ENCODE data around the gene PHACTR3. TPM values are rescaled to one million over a fixed set of nuclear protein-coding genes. Genes with fewer than 3 reads are reported as not detected.

Gene PHACTR3
- total RNA-seq, 1 donor: not detected

DNA sequence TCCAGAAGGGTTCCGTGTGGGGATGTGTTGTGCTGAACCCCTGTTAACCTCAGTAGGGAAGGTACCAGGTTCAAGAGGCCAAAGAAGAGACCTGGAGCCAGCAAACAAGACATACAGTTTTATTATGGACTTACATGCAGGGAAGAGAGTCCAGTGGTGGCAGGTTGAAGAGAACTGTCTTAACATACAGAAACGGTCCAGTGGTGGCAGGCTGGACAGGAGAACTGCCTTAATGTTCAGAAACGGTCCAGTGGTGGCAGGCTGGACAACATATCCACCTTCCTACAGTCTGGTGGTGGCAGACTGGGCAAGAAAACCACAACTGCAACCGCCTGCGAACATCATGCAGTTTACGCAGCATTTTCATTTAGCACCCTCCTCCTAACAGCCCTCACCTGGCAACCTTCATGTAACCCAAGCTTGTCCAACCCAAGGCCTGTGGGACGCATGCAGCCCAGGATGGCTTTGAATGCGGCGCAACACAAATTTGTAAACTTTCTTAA is 75.9 kb downstream of the PHACTR3 start:
- Histone ChIP-seq H3K79me2 (ENCODE audit: insufficient read depth, low read length) (no peaks in the 10 kb centered on the region), H3K36me3 (ENCODE audit: insufficient read depth, low read length) (no peaks in the 10 kb centered on the region), H4K20me1 (ENCODE audit: insufficient read depth, low read length) (no peaks in the 10 kb centered on the region), H3K4me1 (ENCODE audit: insufficient read depth, low read length) (no peaks in the 10 kb centered on the region), H3K9me3 (ENCODE audit: low read depth, low read length) (no peaks in the 10 kb centered on the region), H3K4me2 (ENCODE audit: insufficient read depth, low read length) (no peak overlapping the region), H3K27ac (ENCODE audit: low read depth, low read length) (no peak overlapping the region), H3K4me3 (ENCODE audit: insufficient read depth, low read length) (no peak overlapping the region), H2AFZ (ENCODE audit: low read length) (no peak overlapping the region), H3K27me3 (ENCODE audit: insufficient read depth, low read length) (no peaks in the 10 kb centered on the region)
- TF ChIP-seq, protein P1, sequence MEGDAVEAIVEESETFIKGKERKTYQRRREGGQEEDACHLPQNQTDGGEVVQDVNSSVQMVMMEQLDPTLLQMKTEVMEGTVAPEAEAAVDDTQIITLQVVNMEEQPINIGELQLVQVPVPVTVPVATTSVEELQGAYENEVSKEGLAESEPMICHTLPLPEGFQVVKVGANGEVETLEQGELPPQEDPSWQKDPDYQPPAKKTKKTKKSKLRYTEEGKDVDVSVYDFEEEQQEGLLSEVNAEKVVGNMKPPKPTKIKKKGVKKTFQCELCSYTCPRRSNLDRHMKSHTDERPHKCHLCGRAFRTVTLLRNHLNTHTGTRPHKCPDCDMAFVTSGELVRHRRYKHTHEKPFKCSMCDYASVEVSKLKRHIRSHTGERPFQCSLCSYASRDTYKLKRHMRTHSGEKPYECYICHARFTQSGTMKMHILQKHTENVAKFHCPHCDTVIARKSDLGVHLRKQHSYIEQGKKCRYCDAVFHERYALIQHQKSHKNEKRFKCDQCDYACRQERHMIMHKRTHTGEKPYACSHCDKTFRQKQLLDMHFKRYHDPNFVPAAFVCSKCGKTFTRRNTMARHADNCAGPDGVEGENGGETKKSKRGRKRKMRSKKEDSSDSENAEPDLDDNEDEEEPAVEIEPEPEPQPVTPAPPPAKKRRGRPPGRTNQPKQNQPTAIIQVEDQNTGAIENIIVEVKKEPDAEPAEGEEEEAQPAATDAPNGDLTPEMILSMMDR (IDR thresholded peaks at IDR 0.05; ENCODE audit: extremely low read depth, low read depth, low read length): no peak
- no peak for DNase-seq (ENCODE audit: insufficient read length, low spot score, missing footprints)

DNA sequence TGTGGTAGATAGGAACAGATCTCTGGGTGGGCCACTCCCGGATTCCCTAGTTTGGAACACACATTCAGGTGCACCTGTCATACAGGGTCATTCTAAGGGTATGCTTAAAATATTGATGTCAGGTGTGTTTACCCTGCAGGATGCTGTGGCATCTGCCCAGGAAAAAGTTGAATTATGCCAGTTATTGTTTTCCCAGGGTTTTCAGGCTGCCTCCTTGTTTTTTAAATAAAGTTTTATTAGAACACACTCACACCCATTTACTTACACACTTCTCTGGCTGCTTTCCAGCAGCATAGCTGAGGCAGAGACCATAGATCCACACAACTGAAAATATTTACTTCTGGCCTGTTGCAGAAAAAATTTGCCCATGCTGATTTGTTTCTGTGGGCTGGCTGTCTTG is 76.5 kb downstream of the PHACTR3 start:
- TF ChIP-seq, protein P1 (IDR thresholded peaks at IDR 0.05; ENCODE audit: extremely low read depth, low read depth, low read length): no peak
- Histone ChIP-seq H3K9me3 (ENCODE audit: low read depth, low read length) (no peaks in the 10 kb centered on the region), H3K79me2 (ENCODE audit: insufficient read depth, low read length) (no peaks in the 10 kb centered on the region), H2AFZ (ENCODE audit: low read length) (no peak overlapping the region), H3K27ac (ENCODE audit: low read depth, low read length) (no peak overlapping the region), H3K27me3 (ENCODE audit: insufficient read depth, low read length) (no peaks in the 10 kb centered on the region), H3K4me1 (ENCODE audit: insufficient read depth, low read length) (no peaks in the 10 kb centered on the region), H3K36me3 (ENCODE audit: insufficient read depth, low read length) (no peaks in the 10 kb centered on the region), H3K4me2 (ENCODE audit: insufficient read depth, low read length) (no peak overlapping the region), H4K20me1 (ENCODE audit: insufficient read depth, low read length) (no peaks in the 10 kb centered on the region), H3K4me3 (ENCODE audit: insufficient read depth, low read length) (no peak overlapping the region)
- no peak for DNase-seq (ENCODE audit: insufficient read length, low spot score, missing footprints)

DNA sequence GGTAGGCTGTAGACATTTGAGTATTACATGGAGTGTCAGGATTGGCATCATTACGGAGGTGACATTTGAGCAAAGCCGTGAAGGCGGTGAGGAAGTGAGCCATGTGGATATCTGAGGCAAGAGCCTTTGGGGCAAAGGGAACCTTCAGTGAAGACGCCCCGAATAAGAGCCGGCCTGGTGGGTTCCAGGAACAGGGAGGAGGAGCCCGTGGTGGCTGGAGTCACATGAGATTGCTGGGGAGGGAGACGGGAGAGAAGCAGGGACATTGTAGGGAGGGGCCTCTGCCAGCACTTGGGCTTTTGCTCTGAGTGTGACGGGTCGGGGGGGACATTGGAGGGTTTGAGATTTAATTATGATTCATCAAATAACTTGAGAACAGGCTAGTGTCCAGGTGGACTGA is 78.3 kb downstream of the PHACTR3 start:
- no peak overlapping the region for H3K4me3 ChIP-seq (ENCODE audit: insufficient read depth, low read length)
- H3K79me2 ChIP-seq (ENCODE audit: insufficient read depth, low read length): no peaks in the 10 kb centered on the region
- H3K36me3 ChIP-seq (ENCODE audit: insufficient read depth, low read length): no peaks in the 10 kb centered on the region
- H3K4me1 ChIP-seq (ENCODE audit: insufficient read depth, low read length): no peaks in the 10 kb centered on the region
- H4K20me1 ChIP-seq (ENCODE audit: insufficient read depth, low read length): no peaks in the 10 kb centered on the region
- no peak for DNase-seq (ENCODE audit: insufficient read length, low spot score, missing footprints)
- H3K9me3 ChIP-seq (ENCODE audit: low read depth, low read length): no peaks in the 10 kb centered on the region
- no peaks in the 10 kb centered on the region for H3K27me3 ChIP-seq (ENCODE audit: insufficient read depth, low read length)
- TF ChIP-seq, protein P1 (IDR thresholded peaks at IDR 0.05; ENCODE audit: extremely low read depth, low read depth, low read length): no peak
- no peak overlapping the region for H2AFZ ChIP-seq (ENCODE audit: low read length)
- no peak overlapping the region for H3K4me2 ChIP-seq (ENCODE audit: insufficient read depth, low read length)
- H3K27ac ChIP-seq (ENCODE audit: low read depth, low read length): no peak overlapping the region

DNA sequence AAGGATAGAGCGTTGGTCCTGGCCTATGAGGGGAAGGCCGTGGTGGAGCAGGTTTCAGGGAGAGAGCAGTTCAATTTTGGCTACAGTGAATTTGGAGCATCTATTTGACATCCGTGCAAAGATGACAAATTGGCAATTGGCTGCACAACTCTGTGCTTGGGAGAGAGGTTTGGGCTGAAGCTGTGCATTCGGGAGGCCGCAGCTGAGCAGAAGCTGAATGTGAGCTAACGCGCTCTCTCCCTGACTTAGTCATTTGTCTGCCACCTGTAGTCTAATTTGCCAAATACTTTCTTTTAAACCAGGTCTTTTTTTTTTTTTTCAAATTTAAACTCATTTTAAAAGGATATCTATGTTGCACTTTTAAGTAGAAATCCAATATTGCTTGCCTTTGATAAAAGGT is 78.8 kb downstream of the PHACTR3 start:
- no peaks in the 10 kb centered on the region for H3K9me3 ChIP-seq (ENCODE audit: low read depth, low read length)
- H3K27me3 ChIP-seq (ENCODE audit: insufficient read depth, low read length): no peaks in the 10 kb centered on the region
- H3K4me1 ChIP-seq (ENCODE audit: insufficient read depth, low read length): no peaks in the 10 kb centered on the region
- TF ChIP-seq, protein P1 (IDR thresholded peaks at IDR 0.05; ENCODE audit: extremely low read depth, low read depth, low read length): no peak
- no peak overlapping the region for H3K4me2 ChIP-seq (ENCODE audit: insufficient read depth, low read length)
- no peaks in the 10 kb centered on the region for H4K20me1 ChIP-seq (ENCODE audit: insufficient read depth, low read length)
- H3K79me2 ChIP-seq (ENCODE audit: insufficient read depth, low read length): no peaks in the 10 kb centered on the region
- H2AFZ ChIP-seq (ENCODE audit: low read length): no peak overlapping the region
- no peak overlapping the region for H3K4me3 ChIP-seq (ENCODE audit: insufficient read depth, low read length)
- no peak for DNase-seq (ENCODE audit: insufficient read length, low spot score, missing footprints)
- no peaks in the 10 kb centered on the region for H3K36me3 ChIP-seq (ENCODE audit: insufficient read depth, low read length)
- H3K27ac ChIP-seq (ENCODE audit: low read depth, low read length): no peak overlapping the region

All from osteoblast (primary cell).